Stimulated activated CD4-positive, alpha-beta T cell treated with anti-CD3 and anti-CD28 coated beads, Interleukin-1b, Interleukin-23, amount 100 ng/mL, for 4 hours (primary cell): Measurements from ENCODE around the gene DENND6B.
"Not testable (repeated sequence)": the region's sequence is repeated elsewhere in the genome, so short reads cannot be mapped to it uniquely, and the experiment has no call there.

Experiments
- DNase-seq, 2 donors: peaks; one replicate each; pipeline ENCODE4 v3.0.0-alpha.2; 2020; ENCODE audit warnings: low read depth in 2 of 2

Gene DENND6B

GRCh38 chr22:50273352-50273751 is 53.5 kb downstream of the DENND6B start:
- not testable (repeated sequence) for DNase-seq

GRCh38 chr22:50272044-50272802 is 54.6 kb downstream of the DENND6B start:
- DNase-seq = no peak

DNA sequence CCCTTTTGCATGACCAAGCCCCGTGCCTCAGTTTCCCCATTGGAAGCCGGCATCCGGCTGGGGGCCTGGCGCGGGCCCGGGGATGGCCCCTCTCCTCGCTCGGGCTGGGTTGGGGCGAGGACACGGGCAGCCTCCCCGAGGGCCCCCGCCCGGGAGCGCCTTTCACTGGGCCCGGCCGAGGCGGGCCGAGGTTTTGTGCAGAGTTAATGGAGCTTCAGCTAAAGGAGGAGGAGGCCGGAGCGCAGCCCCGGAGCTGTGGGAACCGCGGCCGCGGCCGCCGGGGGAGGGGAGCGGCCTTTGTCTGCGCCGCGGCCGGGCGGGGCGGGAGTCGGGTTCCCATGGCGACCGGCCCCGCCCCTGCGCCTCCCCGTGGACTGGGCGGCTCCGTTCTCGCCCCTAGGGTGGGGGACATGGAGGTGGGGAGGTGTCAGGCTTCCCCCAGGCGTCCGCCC is 55.3 kb downstream of the DENND6B start:
- peak; percentile 43 to 65 for DNase-seq

DNA sequence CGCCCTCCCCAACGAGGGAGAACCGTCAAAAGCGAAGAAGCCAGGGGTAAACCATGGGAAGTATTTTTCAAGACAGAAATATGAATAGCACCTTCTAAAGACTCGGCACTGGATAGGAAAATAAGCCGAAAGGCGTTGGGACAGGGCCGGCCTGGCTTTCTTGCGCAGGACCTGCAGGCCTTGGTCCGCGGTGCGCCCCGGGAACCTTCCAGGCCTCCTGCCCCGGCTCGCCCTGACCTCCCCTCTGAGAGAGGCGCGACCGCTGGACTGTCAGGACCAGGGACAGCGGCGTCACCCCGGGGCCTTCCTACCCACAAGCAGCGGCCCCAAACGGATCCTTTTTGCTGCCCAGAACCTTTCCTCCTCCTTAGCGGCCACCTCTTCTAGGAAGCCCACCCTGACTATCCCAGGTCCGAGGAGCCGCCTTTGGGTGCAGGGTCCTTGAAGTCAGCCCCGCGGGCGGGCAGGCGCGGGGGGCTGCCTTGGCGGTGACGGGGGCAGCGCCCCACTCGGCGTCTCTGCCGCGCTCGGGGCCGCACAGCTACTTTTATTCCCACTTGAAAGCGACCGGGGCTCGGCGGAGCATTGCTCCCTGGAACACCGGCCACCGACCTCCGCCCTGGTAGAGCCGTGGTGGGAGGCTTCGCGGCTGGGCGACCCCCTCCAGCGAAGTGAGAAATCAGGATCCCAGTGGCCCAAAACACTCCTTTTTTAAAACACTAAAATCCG is 56.0 kb downstream of the DENND6B start:
- peak; percentile 49 to 58 for DNase-seq

DNA sequence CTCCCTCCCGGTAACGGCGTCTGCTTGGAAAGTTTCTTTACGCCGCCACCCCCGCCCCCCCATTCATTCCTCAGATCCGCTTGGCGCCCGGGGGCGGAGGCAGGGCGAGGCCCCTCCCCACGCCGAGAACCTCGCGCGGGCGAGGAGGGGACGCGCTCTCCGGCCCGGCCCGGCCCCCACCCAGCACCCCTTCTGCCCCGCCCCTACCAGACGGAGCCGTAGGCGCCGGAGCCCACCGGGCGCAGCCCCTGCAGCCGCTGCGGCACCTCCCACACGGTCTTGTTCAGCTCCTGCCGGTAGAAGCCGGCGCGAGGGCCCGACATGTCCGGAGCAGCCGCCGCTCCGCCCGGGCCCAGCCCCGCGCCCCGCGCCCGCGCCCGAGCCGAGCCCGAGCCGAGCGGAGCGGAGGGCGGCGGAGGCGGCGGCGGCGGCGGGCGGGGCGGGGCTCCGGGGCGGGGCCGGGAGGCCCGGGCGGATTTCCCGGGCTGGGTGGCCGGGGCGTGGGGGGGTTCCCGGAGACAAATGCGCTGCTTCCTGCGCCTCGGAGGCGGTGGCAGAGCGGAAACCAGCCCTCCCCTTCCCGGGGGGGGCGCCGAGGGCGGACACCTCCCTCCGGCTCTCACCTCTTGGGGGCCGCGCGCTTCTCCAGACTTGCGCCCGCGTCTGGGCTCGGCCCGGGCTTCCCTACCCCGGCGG is 56.7 kb downstream of the DENND6B start, which contains the start of gene MAPK11:
MAPK11 (minus strand) TSS at position 411 of the 696 bp plus-strand sequence; CDS start at position 323, 88 bp downstream.
- peak; percentile 62 to 73 for DNase-seq

DNA sequence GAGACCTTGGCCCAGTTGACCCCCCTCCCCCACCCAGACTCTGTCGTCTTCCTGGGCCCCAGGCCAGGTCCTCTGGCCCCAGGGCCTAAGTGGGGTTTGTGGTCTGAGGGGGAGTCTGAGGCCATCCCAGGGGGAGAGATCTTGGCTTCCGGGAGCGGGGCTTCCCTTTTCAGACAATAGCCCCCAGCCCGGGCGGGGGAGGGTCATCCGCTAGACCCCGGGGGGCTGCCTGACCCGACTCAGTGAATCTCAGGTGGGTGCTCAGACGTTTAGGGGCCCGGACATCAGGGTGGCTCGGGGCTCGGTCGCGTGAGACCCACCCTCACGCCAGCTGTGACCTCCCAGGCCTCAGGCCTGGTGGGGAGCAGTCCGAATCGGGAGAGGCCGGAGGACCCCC is 57.2 kb downstream of the DENND6B start:
- DNase-seq = no peak

DNA sequence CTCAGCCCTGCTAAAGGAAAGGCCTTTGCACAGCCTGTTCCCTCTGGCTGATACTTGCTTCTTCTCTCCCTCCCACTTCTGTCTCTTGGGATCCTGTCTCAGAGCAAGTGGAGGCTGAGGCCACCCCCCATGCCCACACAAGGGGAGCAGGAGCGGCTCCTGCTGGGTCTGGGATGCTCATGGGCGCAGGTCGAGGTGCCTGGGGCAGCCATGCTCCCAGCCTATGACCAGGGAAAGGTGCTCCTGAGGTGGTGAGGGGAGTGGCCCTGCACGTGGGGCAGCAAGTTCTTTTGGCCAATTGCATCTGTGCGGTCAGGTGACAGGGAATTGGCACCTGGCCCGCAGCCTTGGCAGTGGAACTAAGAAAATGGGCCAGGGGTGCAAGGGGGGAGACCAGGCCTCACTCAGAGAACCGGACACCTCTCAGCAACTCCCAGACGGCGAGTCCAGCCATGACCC is 58.1 kb downstream of the DENND6B start:
- DNase-seq = no peak

GRCh38 chr22:50267591-50268390 is 59.0 kb downstream of the DENND6B start:
- DNase-seq = peak; percentile 42 to 56

DNA sequence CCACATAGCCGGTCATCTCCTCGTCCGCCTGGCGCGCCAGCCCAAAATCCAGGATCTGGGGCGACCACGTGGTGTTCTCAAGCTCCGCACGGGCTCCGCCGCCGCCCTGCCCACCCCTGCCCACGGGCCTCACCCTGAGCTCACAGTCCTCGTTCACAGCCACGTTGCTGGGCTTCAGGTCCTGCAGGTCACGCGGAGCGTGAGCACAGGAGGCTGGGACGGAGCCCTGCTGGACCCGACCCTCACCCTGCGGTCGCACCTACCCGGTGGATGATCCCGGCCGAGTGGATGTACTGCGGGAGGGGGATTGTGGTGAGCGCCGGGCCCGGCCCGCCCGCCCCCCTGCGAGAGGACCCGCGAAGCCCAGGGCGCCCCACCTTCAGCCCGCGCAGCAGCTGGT is 59.8 kb downstream of the DENND6B start:
- no peak for DNase-seq

GRCh38 chr22:50264946-50265669 is 61.7 kb downstream of the DENND6B start:
- no peak for DNase-seq

- no peak for DNase-seq
Measured at GRCh38 chr22:50264104-50264745, 62.6 kb downstream of the DENND6B start.

GRCh38 chr22:50262973-50263617 is 63.7 kb downstream of the DENND6B start:
- no peak for DNase-seq

- no peak for DNase-seq
Measured at GRCh38 chr22:50262460-50262911, 64.3 kb downstream of the DENND6B start.

DNA sequence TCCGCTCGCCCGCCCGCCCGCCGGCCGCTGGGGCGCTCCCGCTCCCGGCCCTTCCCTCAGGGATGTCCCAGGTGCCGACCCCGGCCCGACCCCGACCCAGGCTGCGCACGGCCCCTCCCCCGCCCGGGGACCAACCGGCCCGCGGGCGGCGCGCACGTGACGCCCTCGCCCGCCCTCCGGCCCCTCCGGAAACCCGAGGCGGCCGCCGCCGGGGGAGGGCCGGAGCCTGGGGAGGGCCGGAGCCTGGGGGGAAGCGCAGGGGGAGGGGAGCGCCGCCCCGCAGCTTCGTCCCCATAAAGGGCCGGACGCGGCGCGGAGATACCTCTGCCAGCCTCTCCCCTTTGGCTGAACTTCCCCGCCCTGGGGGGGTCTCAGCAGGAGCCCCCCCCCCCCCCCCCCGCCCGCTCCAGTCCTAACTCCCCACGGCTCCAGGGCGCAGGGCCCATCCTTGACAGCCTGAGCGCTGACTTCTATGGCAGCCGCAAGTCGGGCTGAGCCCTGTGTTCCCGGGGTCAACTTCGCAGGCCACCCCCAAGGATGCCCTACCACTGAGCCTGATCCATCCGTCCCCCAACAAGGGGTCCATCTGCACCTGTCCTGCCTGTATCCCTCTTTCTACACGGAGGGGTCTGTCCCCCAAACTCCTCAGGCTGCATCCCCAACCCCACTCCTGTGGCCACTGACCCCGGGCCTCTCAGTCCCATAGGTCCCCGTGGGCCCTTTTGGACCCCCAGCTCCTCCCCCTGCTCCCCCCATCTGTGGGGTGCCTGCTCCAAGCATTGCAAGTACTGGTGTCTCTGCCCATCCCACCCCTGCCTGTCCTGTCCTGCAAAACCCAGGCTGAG is 65.0 kb downstream of the DENND6B start, which contains the start of gene MAPK12:
MAPK12 (minus strand) TSS at position 69 of the 845 bp plus-strand sequence. CDS start 174 bp downstream, outside the sequence.
- no peak for DNase-seq

- peak in 1 of 2 donors; percentile 37 for DNase-seq
Measured at GRCh38 chr22:50260801-50261614, 65.8 kb downstream of the DENND6B start.

DNA sequence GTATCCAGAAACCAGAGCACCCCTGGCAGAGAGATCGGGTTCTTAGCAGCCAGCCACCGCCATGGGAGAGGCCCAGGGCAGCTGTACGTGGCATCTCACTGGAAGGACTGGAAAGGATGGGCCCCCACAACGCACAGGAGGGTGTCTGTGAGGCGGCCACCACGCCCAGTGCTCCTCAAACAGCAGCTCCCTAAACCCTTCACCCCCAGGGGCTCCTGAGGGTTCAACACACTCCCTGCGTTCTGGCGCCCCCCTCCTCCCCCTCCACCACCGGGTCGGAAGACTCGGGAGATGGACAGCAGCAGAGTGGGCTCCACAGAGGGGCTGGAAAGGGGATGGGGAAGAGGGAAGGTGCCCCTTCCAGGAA is 66.4 kb downstream of the DENND6B start:
- DNase-seq = no peak

DNA sequence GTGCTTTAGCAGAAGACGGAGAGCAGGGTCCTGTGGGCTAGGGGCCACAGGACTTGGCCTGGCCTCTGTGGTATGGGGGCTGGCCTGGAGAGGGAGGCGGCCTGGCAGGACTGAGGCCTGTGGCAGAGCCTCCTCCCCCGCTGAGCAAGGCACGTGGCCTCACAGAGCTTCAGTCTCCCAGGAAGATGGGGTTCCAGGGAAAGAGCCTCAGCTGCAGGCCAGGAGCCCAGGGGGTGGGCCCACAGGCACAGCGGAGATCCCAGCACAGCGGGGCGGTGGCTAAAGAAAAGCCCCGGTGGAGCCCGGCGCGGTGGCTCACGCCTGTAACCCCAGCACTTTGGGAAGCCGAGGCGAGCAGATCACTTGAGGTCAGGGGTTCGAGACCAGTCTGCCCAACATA is 67.5 kb downstream of the DENND6B start:
- DNase-seq = no peak
